Neural crest cell (in vitro differentiated cells): ENCODE measurements around the gene ADAM23. TPM values are rescaled to one million over a fixed set of nuclear protein-coding genes. Genes with fewer than 3 reads are reported as not detected.

Source experiments
- DNase-seq: peaks from one replicate; pipeline ENCODE4 v3.0.0; 2021; ENCODE audit warnings: low read depth, mixed read lengths, low spot score
- H3K27ac Mint-ChIP-seq: one replicate; pipeline ENCODE4 v1.8.0; 2021; ENCODE audit warnings: mild to moderate bottlenecking, mixed read lengths; ENCODE audit not compliant: unreplicated experiment
- H3K27me3 Mint-ChIP-seq: 2 replicates; pipeline ENCODE4 v1.8.0; 2021; ENCODE audit warnings: low read depth, mild to moderate bottlenecking, mixed read lengths
- H3K36me3 Mint-ChIP-seq: 2 replicates; pipeline ENCODE4 v1.8.0; 2021; ENCODE audit warnings: low read depth, mild to moderate bottlenecking, mixed read lengths
- H3K4me1 Mint-ChIP-seq: 2 replicates; pipeline ENCODE4 v1.8.0; 2021; ENCODE audit warnings: mixed read lengths
- H3K4me3 Mint-ChIP-seq: one replicate; pipeline ENCODE4 v1.8.0; 2021; ENCODE audit warnings: mild to moderate bottlenecking, mixed read lengths
- H3K9me3 Mint-ChIP-seq: 2 replicates; pipeline ENCODE4 v1.8.0; 2021; ENCODE audit warnings: mixed read lengths
- total RNA-seq: library from RNA; stranded (reverse); gene quantifications from 2 replicates; pipeline ENCODE4 v1.2.1, GENCODE V29; 2021
- TF ChIP-seq, protein P1 (sequence below): fragments of 200-600 bp; sonication (generic); conservative IDR thresholded peaks from 2 replicates; pipeline ENCODE4 v1.5.0; 2021; ENCODE audit warnings: antibody characterized with exemption, mild to moderate bottlenecking

The ADAM23 gene
- total RNA-seq, 1 donor from 2014 or later: 31.2 TPM

DNA sequence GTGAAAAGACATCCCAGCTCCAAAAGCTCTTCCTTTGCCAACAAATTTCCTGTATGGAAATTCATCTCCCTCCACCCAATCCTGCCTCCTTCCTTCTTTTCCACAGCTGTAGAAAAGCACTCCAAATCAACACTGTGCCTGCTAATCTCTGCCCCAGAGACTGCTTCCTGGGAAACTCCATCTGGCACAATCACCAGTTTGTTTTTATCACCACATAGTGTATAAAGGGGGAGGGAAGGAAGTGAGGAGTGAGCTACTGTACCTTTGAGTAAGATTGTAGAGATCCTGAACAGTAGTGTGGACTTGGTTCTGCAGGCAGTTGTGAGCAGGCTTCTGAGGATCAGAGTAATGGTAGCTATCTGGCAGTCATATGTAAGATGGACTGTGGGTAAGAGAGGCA is 184.3 kb downstream of the ADAM23 start:
- Mint-ChIP-seq H3K9me3 (no peaks in the 10 kb centered on the region), H3K36me3 (no peaks in the 10 kb centered on the region), H3K4me1 (peaks cover 5% of the 10 kb centered on the region), H3K27me3 (peaks cover 16% of the 10 kb centered on the region), H3K27ac (no peak overlapping the region), H3K4me3 (no peak overlapping the region)
- DNase-seq: no peak
- TF ChIP-seq, protein P1, sequence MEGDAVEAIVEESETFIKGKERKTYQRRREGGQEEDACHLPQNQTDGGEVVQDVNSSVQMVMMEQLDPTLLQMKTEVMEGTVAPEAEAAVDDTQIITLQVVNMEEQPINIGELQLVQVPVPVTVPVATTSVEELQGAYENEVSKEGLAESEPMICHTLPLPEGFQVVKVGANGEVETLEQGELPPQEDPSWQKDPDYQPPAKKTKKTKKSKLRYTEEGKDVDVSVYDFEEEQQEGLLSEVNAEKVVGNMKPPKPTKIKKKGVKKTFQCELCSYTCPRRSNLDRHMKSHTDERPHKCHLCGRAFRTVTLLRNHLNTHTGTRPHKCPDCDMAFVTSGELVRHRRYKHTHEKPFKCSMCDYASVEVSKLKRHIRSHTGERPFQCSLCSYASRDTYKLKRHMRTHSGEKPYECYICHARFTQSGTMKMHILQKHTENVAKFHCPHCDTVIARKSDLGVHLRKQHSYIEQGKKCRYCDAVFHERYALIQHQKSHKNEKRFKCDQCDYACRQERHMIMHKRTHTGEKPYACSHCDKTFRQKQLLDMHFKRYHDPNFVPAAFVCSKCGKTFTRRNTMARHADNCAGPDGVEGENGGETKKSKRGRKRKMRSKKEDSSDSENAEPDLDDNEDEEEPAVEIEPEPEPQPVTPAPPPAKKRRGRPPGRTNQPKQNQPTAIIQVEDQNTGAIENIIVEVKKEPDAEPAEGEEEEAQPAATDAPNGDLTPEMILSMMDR: no peak

DNA sequence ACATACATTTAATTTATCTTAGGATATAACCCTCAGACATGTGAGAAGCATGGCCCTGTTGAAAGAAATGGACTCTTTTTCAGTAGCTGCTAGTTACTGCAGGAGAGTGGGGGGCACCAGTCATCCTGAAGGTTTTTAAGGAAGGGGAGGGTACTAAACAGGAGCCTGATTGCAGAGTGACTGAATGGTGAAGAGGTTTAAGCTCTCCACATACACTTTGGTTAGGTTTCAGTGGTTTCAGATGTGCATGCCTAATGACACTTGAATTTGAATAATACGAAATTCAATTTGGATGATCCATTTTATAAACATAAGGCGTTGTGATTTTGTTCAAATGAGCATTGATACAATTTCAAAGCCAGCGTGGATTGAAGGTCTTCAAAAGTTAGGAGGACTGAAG is 188.0 kb downstream of the ADAM23 start:
- Mint-ChIP-seq H3K4me3 (no peak overlapping the region), H3K4me1 (peaks cover 5% of the 10 kb centered on the region), H3K27ac (no peak overlapping the region), H3K27me3 (peaks cover 33% of the 10 kb centered on the region), H3K36me3 (no peaks in the 10 kb centered on the region), H3K9me3 (no peaks in the 10 kb centered on the region)
- no peak for DNase-seq
- TF ChIP-seq, protein P1: no peak

DNA sequence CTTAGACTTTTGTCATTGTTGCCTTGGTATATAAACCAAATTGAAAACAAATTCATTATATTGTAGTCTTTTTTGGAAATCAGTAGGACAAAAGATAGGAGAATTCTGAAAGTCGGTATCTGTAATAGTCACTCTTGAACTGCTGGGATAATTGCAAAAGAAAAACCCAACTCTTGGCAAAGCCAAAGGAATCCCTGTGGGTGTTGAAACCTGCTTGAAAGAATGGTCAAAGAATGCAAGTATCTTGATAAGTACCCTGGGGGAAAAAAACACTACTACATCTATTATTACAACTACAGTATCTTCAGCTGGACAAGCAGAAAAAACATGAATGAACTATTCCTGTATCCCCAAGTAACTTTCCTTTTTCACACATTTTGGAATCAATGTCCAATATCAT is 191.7 kb downstream of the ADAM23 start:
- peaks cover under 1% of the 10 kb centered on the region for H3K4me1 Mint-ChIP-seq
- no peak overlapping the region for H3K4me3 Mint-ChIP-seq
- H3K9me3 Mint-ChIP-seq: no peaks in the 10 kb centered on the region

DNA sequence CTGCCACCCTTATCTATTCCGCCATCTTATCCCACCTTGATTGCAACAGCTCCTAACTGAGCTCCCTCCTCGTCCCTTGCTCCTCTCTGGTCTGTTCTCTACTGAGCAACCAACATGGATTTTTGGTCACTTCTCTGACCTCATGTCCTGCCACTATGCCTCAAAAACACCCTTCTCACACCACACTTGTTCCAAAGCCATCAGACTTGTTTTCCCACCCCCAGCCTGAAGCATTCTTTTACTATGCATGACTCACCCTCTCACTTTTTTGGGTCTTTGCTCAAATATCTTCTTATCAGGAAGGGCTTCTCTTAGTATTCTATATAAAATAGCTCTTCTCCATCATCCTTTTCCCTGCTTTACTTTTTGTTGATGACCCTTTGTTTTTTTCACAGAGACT is 196.3 kb downstream of the ADAM23 start:
- TF ChIP-seq, protein P1: no peak
- Mint-ChIP-seq H3K4me3 (no peak overlapping the region), H3K27me3 (peaks cover 21% of the 10 kb centered on the region), H3K9me3 (no peaks in the 10 kb centered on the region), H3K4me1 (peaks cover 6% of the 10 kb centered on the region), H3K36me3 (no peaks in the 10 kb centered on the region), H3K27ac (no peak overlapping the region)
- no peak for DNase-seq

More for the DNA sequence above, 191.7 kb downstream of the ADAM23 start:
- Mint-ChIP-seq H3K27me3 (peaks cover 18% of the 10 kb centered on the region), H3K27ac (no peak overlapping the region), H3K36me3 (no peaks in the 10 kb centered on the region)
- TF ChIP-seq, protein P1: no peak
- DNase-seq: no peak

DNA sequence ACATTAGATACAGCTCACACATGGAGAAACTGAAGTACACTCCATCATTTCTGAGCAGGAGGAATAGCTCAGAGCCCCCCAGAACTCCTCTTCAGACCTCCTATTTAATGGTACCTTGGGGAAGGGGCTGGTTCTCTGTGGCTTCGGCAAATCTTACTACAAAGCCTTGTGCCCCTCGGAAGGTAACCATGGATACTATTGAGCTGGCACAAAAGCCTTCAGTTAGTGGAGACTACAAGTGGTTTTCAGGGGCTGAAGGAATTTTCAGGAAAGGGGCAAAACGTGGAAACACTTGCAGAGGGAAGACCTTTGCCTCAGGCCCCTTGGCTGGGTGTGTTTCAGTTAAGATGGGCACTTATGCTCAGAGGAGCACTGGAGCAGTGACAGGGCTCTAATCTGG is 197.9 kb downstream of the ADAM23 start:
- H3K4me3 Mint-ChIP-seq: no peak overlapping the region
- peaks cover 6% of the 10 kb centered on the region for H3K4me1 Mint-ChIP-seq
- TF ChIP-seq, protein P1: no peak
- H3K27ac Mint-ChIP-seq: no peak overlapping the region
- H3K27me3 Mint-ChIP-seq: peaks cover 21% of the 10 kb centered on the region
- DNase-seq: no peak
- H3K9me3 Mint-ChIP-seq: no peaks in the 10 kb centered on the region
- H3K36me3 Mint-ChIP-seq: no peaks in the 10 kb centered on the region
